HG03575 (cell line): ENCODE measurements around the gene GGNBP2.
"Not testable (repeated sequence)": the region's sequence is repeated elsewhere in the genome, so short reads cannot be mapped to it uniquely, and the experiment has no call there.

Experiments
- ATAC-seq: cut with Tn5 transposase; IDR thresholded peaks from one replicate; pipeline ENCODE4 v1.9.1; 2021; ENCODE audit not compliant: unreplicated experiment, insufficient number of reproducible peaks, low FRiP score; ENCODE audit errors: extremely low read depth

GGNBP2 gene

GRCh38 chr17:36597226-36597625, 52.5 kb downstream of the GGNBP2 start:
- ATAC-seq = no peak

GRCh38 chr17:36597866-36598777, 53.4 kb downstream of the GGNBP2 start:
- ATAC-seq = no peak

GRCh38 chr17:36598951-36599401, 54.3 kb downstream of the GGNBP2 start:
- no peak for ATAC-seq

DNA sequence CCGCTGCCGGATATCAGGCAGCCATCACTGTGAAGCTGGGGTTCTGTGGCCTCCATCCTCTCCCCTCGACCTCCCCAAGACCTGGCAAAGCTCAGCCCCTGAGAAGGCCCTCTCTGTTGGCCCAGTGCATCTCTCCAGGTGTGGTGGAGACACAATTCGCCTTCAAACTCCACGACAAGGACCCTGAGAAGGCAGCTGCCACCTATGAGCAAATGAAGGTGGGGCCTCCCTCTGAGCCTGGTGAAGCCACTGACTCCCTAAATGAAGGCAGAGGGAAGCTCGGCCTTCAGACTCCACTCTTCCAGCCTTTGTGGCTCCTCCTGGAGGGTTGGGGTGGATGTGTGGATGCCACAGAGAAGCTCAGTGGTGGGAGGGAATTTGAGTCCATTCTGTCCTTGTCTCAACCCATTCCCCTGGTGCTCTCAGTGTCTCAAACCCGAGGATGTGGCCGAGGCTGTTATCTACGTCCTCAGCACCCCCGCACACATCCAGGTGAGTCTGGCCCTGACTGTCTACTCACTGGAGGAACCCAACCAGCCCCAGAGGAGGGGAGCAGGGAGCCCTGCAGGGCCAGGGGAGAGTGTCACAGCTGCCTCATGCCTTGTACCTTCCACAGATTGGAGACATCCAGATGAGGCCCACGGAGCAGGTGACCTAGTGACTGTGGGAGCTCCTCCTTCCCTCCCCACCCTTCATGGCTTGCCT, 55.0 kb downstream of the GGNBP2 start:
- ATAC-seq = no peak

- no peak for ATAC-seq
Measured at GRCh38 chr17:36600465-36600864, 55.7 kb downstream of the GGNBP2 start.

DNA sequence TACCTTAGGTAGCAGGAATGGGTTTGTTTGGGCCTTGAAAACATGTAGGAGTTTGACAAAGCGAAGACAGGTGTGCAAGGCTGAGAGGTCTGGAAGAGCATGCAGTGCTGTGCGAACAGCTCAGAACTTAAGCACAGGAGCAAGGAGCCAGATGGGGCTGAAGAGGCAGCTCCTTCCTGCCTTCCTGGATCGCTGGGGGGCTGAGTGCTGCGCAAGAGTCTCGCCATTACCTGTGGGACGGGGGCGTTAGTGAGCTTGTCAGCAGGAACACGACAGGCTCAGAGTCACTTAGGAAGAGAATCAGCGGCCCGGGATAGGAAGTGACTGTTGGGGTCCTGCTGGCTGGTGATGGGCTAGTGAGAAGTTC, 56.2 kb downstream of the GGNBP2 start:
- ATAC-seq = no peak

- ATAC-seq = no peak
Measured at GRCh38 chr17:36601303-36602029, 56.7 kb downstream of the GGNBP2 start, which contains the start of gene MRM1. MRM1 (plus strand) TSS chr17:36601583; CDS start chr17:36601811, 228 bp downstream.

GRCh38 chr17:36602030-36602748, 57.5 kb downstream of the GGNBP2 start:
- ATAC-seq = no peak

GRCh38 chr17:36602924-36603384, 58.2 kb downstream of the GGNBP2 start:
- ATAC-seq = no peak

GRCh38 chr17:36605028-36605427, 60.3 kb downstream of the GGNBP2 start:
- not testable (repeated sequence) for ATAC-seq

DNA sequence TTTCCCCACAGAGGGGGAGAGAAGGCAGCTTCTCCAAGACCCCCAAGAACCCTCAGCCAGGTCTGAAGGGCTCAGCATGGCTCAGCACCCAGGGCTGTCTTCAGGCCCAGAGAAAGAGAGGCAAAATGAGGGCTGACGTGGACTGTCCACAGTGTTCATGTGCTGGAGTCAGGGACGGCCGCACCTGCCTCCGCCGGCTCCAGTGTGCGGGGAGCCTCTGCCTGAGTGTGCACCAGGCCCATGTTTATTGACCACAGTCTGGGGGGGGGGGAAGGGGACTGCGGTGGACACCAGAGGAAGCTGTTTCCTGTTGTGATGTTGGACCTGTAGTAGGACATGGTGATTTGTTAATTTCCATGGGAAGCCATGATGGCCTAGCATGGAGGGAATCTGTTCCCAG, 63.6 kb downstream of the GGNBP2 start:
- no peak for ATAC-seq

- no peak for ATAC-seq
Measured at GRCh38 chr17:36608794-36609497, 64.2 kb downstream of the GGNBP2 start.

GRCh38 chr17:36609498-36609862, 64.8 kb downstream of the GGNBP2 start:
- no peak for ATAC-seq

GRCh38 chr17:36610474-36610873, 65.8 kb downstream of the GGNBP2 start:
- no peak for ATAC-seq

DNA sequence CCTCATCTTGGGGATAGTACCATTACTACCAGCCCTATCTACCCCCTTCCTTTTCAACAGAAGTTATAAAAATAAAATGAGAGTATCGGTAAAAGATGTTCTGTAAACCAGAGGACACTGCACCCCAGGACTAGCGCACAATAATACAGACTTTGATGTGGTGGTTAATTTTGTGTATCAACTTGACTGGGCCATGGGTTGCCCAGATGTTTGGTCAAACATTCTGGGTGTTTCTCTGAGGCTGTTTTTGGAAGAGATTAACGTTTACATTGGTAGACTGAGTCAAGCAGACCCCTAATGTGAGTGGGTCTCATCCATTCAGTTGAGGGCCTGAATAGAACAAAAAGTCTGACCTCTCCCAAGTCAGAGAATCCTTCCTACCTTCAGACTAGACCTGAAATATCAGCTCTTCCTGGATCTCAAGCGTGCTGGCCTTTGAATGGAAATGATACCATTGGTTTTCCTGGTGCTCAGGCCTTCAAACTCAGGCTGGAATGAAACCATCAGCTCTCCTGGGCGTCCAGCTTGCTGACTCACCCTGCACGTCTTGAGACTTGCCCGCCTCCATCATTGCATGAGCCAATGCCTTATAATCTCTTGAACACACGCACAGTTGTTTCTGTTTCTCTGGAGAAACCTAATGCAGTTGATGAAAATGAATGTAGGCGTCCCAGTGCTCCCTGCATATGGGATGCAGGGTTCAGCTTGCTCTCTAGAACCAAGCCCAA, 66.8 kb downstream of the GGNBP2 start:
- no peak for ATAC-seq

DNA sequence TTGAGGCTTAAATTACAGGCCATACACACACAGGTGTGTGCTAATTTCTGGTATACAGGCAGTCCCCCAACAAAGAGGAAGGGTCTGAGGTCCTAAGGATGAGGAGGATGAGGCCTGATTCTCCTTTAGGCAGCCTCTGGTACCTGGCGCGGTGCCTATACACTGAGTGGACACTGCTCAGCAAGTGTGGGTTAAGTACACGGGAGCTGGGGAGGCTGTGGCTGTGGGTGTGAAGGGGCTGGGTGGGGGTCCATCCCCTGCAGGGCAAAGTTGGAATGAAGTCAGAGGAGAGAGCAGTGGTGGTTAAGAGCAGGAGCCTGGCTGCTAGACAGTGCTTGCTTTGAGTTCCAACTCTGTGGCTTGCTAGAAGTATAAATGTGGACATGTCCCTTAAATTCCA, 67.6 kb downstream of the GGNBP2 start:
- ATAC-seq = no peak

- no peak for ATAC-seq
Measured at GRCh38 chr17:36613155-36613554, 68.4 kb downstream of the GGNBP2 start.

DNA sequence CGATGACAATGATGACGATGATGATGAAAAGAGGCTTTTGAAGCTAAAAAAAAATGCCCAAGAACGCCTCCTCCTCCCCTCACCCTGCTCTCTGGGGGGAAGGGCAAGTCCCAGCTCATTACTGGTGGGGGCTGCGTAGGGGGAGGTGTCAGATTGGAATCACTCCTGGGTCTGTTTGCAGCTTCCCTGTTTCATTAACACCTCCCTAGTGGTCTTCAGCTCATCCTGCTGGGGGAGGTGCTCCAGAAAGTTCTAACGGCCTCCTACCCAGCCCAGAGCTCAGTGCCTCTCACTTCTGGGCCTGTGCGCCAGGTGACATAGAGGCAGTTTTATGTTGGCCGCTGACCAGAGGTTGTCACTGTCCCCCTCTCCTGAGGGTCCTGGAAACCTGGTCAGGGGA, 69.4 kb downstream of the GGNBP2 start:
- ATAC-seq = no peak
